Ureter (tissue), 1 donor: ENCODE measurements around the gene MARK3. TPM values are rescaled to one million over a fixed set of nuclear protein-coding genes. Genes with fewer than 3 reads are reported as not detected.

Experiments used
- DNase-seq: peaks from one replicate; pipeline ENCODE4 v3.0.0-alpha.2; 2020; ENCODE audit warnings: low spot score
- total RNA-seq: library from RNA; stranded (reverse); gene quantifications from one replicate; pipeline ENCODE4 v1.2.4, GENCODE V29; 2023
- donor health status: DM: yes; HTN: yes; CAD: no.

Gene MARK3
- total RNA-seq, 1 donor from 2014 or later: 140 TPM

DNA sequence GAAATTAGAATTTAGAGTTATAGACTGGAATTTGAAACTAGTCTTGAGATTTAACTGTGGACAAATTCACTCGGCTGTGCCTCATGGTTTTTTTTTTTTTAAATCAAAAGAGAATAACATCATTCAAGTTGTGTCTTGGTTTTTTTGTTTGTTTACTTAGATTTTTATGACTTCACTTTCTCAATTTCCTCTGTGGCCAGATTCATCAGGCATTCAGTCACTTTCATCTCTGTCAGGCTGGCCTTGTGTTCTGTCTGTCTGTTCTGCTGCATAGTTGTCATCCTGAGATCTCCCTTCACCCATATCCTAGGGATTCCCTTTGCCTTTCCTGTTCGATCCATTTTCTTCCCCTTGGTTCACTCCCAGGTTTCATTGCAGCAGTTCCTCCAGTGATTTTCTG lies 10.0 kb downstream of the MARK3 start:
- no peak for DNase-seq

- DNase-seq: no peak
These were observed 11.2 kb downstream of the MARK3 start for GRCh38 chr14:103396463-103396862.

- no peak for DNase-seq
These were observed 13.4 kb downstream of the MARK3 start for GRCh38 chr14:103398427-103399195.

DNA sequence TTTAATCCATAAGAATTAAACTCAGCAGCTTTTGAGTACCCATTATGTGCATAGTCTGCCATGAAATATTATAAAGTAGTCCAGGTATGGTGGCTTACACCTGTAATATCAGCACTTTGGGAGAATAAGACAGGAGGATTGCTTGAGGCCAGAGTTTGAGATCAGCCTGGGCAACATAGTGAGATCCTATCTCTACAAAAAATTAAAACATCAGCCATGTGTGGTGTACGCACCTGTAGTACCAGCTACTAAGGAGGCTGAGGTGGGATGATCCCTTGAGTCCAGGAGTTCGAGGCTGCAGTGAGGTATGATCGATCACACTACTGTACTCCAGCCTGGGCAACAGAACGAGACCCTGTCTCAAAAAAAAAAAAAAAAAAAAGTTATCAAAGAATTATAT lies 15.3 kb downstream of the MARK3 start:
- DNase-seq: no peak

DNA sequence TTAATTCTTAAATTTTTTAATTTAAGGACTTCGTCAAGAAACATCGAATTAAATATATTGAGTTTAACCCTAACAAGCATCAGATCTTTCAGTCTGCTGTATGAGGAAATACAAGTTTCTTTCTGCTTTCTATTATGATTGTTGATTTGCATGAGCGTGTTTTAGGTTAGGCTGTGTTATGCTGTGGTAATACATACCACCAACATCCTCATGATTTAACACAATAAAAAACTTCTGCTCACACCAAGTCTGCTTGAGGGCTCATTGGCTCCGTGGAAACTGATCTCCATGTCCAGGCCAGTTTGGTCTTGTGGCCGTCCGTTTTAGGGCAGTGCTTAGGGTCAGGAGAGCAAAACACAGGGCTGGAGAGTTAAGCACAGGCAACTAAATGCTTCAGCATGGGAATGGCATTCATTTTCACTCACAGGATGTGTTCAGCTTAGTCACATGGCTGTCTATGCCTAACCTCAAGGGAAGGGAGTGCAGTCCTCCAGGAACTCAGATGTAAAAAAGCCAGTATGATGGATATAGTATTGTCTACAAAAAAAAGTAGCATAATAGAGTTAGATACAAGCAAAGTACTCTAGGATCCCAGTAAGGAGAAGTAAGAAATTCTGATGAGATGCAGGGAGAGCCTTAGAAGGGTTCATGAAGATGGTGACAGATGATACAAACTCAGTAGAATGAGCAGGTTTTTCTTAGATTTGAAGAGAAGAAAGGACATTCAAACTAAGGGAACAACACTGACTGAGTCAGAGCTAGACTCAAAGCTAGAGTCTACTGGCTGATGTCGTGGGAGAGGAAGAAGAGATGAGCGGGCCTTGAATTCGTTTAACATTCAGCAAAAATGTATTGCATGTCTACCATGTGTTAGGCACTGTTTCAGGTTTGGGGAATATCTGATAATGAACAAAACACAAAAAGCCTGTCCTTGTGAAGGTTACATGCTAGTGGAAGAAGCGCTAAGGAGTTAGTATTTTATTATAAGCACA lies 16.3 kb downstream of the MARK3 start:
- DNase-seq: no peak

- DNase-seq: no peak
These were observed 17.5 kb downstream of the MARK3 start for GRCh38 chr14:103402695-103403094.

DNA sequence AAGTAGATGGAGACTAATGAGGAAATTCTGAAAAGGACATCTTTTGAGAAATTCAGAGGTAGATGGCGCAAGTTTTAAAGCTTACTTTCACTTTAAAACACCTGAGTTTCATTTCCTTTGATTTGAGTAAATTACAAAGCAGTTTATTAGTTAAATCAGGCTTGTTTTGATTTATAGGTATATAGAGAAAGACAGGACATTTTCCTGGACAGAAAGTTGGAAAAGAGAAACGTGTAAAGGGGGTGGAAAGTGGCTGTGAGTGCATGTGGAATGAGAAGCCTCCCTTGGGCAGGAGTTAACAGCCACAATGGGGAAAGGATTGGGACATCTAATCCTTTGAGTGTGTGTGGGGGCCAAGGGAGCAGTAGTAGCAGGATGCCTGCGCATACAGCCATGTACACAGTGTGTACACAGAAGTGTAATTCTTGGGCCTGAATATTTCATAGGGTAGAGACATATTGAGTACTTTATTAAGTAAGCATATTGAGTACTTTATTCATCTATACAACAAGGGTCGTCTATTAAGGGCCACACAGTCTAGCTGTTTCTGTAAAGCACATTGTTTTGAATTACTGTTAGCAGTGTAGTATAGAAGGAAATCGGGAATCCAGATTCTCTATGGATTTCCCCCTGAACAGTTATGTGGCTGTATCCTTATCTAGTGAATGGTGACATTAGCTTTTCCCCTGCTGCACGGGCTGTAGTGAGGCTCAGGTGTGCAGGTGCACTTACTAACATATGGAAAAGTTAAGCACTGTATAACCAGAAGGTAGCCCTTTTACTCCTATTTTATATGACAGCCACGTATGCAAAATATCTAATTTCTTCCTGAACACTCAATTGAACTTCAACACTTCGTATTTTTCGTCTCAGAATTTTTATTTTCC lies 19.1 kb downstream of the MARK3 start:
- DNase-seq: no peak

DNA sequence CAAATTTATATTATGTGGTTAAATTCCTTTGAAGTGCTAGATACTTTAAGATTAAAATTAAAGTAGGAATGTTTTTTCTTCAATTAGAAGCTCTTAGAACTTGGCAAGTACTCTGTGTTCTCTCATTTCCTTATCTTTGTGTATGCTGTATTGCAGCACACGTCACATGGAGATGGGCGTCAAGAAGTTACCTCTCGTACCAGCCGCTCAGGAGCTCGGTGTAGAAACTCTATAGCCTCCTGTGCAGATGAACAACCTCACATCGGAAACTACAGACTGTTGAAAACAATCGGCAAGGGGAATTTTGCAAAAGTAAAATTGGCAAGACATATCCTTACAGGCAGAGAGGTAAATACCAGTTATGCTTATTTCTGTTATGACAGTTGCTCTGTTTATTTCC lies 19.7 kb downstream of the MARK3 start:
- no peak for DNase-seq

GRCh38 chr14:103408491-103409155 lies 23.4 kb downstream of the MARK3 start:
- no peak for DNase-seq

DNA sequence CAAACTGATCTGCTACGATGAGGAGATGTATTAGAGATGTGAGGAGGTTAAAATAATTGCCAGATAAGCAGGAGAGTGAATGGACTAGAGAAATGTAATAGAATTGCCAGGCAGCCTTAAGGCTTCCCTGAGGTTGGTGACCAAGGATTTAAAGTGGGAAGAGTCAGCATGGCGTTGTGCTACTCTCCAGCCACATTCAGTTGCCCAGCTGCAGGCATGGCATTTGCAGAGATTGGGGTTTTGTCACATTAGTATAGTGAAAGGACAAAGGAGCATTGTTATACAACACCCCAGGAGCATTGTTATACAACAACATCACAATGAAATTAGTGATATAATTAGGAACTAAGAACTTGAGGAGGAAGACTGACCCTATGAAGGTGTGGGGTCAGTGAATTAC lies 31.7 kb downstream of the MARK3 start:
- DNase-seq: no peak

DNA sequence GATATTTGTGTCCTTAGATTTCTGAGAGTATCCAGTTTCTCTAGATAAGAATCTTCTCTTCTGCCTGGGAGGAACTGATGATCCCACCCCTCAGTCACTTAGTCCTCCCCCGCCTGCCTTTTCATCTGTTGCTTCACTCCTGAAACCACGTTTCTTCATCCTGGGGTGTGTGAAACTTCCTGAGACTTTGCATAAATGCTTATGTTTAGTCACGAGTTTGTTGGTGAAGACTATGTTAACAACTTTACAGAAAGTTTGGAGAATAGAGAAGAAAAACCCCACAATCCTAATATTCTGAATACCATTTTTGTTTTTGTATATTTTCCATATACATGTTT lies 33.2 kb downstream of the MARK3 start:
- DNase-seq: no peak

DNA sequence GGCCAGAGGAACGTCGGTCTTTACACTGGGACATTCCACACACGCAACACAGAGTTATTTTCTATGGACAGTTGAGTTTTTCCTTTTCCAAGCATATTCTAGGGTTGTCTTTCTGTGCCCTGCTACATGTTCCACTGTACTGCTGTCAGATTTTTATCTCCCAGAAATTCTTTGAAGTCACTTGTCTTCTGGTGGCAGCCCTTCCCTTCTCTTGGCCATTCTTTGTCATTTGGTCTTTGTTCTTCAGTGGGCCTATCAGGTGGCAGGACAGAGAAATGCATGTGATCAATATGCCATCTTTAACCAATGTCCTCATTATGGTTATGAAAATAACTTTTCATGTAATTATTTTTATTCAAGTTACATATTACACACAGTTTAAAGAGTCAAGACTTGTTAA lies 36.3 kb downstream of the MARK3 start:
- no peak for DNase-seq

DNA sequence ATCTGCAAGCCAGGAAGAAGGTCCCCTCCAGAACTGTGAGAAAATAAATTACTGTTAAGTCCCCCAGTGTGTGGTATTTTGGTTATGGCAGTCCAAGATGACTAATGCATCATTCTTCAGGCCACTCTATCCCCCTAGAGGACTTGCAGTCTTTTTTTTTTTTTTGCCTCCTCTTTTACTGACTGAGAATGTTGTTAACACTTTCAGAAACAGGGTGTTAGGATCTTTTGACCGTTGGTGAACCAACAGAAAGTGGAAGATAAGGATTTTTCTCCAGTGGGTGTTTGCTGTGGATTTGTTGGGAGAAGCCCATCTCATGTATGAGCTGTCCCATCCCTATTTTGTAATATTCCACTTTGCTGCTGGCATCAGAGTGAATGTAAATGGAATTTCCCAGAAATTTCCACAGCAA lies 37.8 kb downstream of the MARK3 start:
- no peak for DNase-seq

GRCh38 chr14:103427485-103428443 lies 42.5 kb downstream of the MARK3 start:
- no peak for DNase-seq

DNA sequence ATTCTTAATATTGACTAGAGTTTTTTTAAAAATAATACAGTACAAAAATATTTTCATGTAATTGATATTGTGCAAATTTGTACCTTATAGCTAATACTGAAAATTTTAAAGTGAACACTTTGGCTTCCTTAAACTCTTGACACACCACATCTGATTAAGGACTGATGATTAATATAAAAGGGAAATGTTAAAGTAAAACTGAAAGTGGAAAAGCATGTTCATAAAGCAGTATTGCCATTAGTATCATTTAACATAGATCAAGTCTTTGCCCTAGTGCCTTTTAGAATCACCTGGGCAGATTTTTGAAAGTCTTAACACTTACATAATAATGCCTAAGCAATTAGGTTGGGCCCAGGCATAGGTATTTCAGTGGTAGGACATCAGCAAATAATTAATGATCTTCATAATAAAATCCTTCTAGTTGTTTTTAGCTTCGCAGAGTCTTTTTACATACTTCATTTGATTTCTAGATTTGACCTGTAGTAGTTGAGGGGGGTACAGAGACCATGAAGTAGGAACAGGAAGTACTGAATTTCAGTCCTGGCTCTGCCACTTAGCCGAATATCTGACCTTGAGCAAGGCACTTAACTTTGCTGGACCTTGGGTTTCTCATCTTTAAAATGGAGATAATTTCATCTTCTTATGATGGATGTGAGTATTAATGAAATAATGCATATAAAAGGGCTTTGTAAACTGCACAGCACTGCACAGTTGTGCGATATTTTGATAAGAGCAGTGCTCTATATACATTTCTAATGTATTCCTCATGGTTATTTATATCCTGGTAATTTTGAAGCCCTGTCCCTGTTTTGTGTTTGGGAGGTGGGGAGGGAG lies 43.7 kb downstream of the MARK3 start:
- DNase-seq: no peak

GRCh38 chr14:103430358-103430757 lies 45.1 kb downstream of the MARK3 start:
- no peak for DNase-seq

GRCh38 chr14:103432627-103433026 lies 47.4 kb downstream of the MARK3 start:
- DNase-seq: no peak

DNA sequence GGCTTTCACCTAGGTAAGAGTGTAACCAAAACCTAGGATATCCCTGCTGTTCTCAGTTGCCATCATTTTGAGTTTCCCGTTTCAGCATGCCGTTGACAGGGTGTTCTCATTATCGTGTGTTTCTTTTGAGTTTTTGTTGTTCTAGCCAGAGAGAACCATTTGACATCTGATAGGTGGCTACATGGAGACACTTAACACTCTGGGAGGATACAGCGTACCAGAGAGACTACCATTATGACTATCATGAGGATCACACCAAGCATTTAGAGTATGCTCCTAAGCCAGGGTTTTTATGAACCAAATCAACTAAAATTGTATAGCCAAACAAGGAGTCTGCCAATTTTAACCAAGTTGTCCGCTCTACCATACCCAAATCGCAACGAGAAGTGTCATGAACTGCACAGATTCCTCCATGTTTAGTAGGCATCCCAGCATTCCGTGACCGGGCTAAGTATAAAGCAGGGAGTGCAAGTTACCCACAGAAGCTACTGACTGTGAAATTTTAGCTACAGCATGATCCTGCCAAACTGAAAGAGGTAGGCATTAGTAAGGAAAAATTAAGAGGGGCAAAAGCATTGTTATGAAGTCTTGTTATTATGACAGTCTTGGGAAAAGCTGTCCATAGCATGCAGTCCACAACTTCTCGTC lies 48.8 kb downstream of the MARK3 start:
- DNase-seq: no peak
